GM12874 (cell line): ENCODE measurements around the gene IPPK.

Experiments used
- TF ChIP-seq, protein P1 (sequence below): IDR thresholded peaks from 2 replicates; pipeline ENCODE4 v1.5.1; 2011; ENCODE audit warnings: low read depth, mild to moderate bottlenecking, control low read depth, low read length, moderate library complexity; ENCODE audit not compliant: insufficient read depth

Gene IPPK

DNA sequence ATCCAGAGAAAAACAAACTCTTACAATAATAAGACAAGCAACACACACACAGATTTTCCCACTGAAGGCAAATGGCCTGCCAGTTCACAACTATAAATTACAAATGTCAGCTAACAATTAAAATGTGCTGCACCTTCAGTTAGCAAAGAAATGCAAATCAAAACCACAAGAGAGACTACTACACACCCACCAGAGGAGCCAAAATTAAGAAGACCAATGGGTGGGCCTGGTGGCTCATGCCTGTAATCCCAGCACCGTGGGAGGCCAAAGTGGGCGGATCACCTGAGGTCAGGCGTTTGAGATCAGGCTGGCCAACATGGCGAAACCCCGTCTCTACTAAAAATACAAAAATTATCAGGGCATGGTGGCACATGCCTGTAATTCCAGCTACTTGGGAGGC, 15.1 kb upstream of the IPPK start:
- TF ChIP-seq, protein P1, sequence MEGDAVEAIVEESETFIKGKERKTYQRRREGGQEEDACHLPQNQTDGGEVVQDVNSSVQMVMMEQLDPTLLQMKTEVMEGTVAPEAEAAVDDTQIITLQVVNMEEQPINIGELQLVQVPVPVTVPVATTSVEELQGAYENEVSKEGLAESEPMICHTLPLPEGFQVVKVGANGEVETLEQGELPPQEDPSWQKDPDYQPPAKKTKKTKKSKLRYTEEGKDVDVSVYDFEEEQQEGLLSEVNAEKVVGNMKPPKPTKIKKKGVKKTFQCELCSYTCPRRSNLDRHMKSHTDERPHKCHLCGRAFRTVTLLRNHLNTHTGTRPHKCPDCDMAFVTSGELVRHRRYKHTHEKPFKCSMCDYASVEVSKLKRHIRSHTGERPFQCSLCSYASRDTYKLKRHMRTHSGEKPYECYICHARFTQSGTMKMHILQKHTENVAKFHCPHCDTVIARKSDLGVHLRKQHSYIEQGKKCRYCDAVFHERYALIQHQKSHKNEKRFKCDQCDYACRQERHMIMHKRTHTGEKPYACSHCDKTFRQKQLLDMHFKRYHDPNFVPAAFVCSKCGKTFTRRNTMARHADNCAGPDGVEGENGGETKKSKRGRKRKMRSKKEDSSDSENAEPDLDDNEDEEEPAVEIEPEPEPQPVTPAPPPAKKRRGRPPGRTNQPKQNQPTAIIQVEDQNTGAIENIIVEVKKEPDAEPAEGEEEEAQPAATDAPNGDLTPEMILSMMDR = no peak

GRCh38 chr9:92682269-92682668, 12.3 kb upstream of the IPPK start:
- TF ChIP-seq, protein P1 = no peak

DNA sequence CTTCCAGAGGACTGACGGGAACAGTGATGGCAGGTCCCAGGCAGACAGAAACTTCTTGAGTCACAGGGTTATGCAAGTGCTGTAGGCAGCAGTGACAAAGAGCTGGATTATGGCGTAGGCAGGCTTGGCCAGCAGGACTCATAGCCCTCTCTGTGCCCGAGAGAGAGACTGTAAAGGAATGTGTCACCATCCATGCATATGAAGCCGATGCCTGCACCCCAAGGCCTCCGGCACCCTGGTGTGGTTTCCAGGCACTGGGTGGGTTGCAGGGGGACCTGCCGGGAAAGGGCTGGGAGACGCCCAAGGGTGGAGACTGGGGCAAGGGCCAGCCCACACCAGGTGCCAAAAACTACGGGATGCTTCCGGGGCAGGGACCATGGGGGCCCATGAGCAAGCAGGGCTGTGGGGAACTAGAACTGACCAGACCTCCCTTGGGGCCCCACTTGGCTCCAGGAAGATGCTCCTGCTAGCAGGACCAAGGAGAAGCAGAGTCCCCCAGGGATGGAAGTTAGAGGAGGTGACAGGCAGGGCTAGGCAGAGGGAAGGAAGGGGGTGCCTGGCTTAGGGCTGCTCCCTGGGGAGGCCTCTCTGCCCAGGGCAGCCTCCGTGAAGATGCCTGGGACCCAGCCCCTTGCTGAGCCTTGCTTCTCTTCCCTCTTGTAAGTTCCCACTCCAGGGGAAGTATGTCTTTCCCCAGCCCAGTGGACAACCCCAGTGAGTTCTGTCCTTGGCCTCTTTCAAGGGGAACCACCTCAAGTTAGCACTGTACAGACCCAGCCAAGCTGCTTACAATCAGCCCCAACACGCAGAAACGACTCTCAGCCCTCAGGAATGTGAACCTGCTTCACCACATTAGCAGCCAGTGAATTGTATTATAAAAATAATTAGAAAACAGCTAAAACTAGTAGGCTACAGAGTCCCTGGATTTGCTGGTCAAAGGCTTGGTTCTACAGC, 10.5 kb upstream of the IPPK start:
- TF ChIP-seq, protein P1 = no peak

- TF ChIP-seq, protein P1 = no peak
Measured at GRCh38 chr9:92679413-92680165, 9.7 kb upstream of the IPPK start.

GRCh38 chr9:92671323-92671722, 1.4 kb upstream of the IPPK start:
- TF ChIP-seq, protein P1 = no peak

DNA sequence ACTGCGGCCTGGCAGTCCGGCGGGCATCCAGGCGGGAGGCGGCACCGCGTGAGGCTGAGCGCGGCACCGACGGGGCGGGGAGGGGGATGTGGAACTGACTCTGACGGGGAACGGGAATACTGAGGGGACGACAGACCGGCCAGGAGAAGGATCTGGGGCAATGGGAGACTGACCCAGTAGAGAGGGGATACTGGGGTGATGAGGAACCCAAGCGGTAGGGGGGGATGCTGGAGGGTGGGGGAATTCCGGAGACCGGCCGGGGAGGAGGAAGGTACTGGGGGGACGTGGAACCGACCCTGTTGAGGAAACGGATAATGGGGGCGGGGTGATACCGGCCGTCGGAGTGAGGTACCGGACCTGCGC, 423 bp downstream of the IPPK start:
- TF ChIP-seq, protein P1 = no peak

DNA sequence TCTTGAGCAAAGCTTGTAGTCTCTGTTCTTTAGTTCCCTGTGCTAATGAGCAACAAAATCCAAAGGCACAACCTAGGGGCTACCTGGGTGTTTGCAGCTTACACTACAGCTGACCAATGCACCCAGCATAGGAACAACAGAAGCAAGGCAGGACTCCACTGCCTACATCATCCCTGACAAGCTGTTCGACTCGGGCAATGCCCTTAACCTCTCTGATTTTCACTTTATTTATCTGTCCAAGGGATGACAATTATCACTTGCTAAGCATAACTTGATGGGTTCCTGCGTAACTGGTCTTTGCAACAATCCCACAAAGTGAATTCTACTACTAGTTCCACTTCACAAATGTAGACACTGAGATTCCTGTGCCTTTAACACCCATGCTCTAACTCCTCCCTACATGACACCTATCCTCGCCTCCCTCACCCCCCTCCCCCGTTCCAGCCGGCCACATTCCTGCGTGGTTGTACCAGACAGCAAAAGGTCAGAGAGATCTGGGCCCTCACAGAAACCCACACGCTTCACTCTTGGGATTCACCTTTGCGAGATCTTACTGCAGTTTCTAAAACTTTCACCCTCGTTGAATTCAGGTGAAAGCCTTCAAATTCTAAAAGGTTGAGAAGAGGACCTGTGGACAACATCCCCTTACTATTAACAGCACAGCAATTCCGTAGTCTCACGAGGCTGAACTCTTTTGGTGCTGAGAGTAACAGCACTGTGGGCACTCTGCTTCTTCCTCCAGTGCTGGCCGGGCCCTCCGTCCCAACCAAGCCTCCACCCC, 995 bp downstream of the IPPK start:
- TF ChIP-seq, protein P1 = no peak
